ENCODE data around the gene SPOCK2. TPM values are rescaled to one million over a fixed set of nuclear protein-coding genes. Genes with fewer than 3 reads are reported as not detected.

SPOCK2 gene
- polyA plus RNA-seq, 1 donor: 3.6 TPM

Other genes starting within 250 kb of the SPOCK2 start
- gene PSAP, start 237.3 kb downstream of the SPOCK2 start, polyA plus RNA-seq (ENCODE audit: insufficient read length): 520 TPM
- 16.2 TPM for gene CHST3, start 124.2 kb downstream of the SPOCK2 start, polyA plus RNA-seq (ENCODE audit: insufficient read length)
- 122 TPM for gene ANAPC16, start 127.5 kb upstream of the SPOCK2 start, polyA plus RNA-seq (ENCODE audit: insufficient read length)
- 22.8 TPM for gene ASCC1, start 127.7 kb upstream of the SPOCK2 start, polyA plus RNA-seq (ENCODE audit: insufficient read length)
- gene DDIT4, start 185.4 kb upstream of the SPOCK2 start, polyA plus RNA-seq (ENCODE audit: insufficient read length): 63.5 TPM